Stimulated activated CD4-positive, alpha-beta T cell treated with anti-CD3 and anti-CD28 coated beads, Interleukin-4, amount 100 ng/mL, for 4 hours (primary cell): ENCODE results near the gene FSIP1.

Source experiments
- DNase-seq, 2 experiments: peaks; one replicate each; pipeline ENCODE4 v3.0.0-alpha.2; 2020

Gene FSIP1

GRCh38 chr15:39792025-39792843, 9.6 kb upstream of the FSIP1 start:
- DNase-seq, result no peak

GRCh38 chr15:39789736-39790135, 7.1 kb upstream of the FSIP1 start:
- no peak for DNase-seq

GRCh38 chr15:39788800-39789565, 6.3 kb upstream of the FSIP1 start:
- DNase-seq, result no peak

GRCh38 chr15:39788108-39788507, 5.5 kb upstream of the FSIP1 start:
- no peak for DNase-seq

GRCh38 chr15:39787479-39787878, 4.8 kb upstream of the FSIP1 start:
- no peak for DNase-seq

- DNase-seq, result no peak
Measured at GRCh38 chr15:39786447-39787056, 3.9 kb upstream of the FSIP1 start.

- no peak for DNase-seq
Measured at GRCh38 chr15:39785841-39786240, 3.2 kb upstream of the FSIP1 start.

- no peak for DNase-seq
Measured at GRCh38 chr15:39785139-39785538, 2.5 kb upstream of the FSIP1 start.

GRCh38 chr15:39784638-39785037, 2.0 kb upstream of the FSIP1 start:
- DNase-seq, result no peak

GRCh38 chr15:39784125-39784524, 1.5 kb upstream of the FSIP1 start:
- no peak for DNase-seq

- DNase-seq, result no peak
Measured at GRCh38 chr15:39783244-39783820, 691 bp upstream of the FSIP1 start.

- no peak for DNase-seq
Measured at GRCh38 chr15:39781967-39782302, 706 bp downstream of the FSIP1 start.

GRCh38 chr15:39781147-39781966, 1.3 kb downstream of the FSIP1 start:
- no peak for DNase-seq

- no peak for DNase-seq
Measured at GRCh38 chr15:39778021-39778420, 4.6 kb downstream of the FSIP1 start.

GRCh38 chr15:39777496-39777895, 5.1 kb downstream of the FSIP1 start:
- no peak for DNase-seq

- DNase-seq, result no peak
Measured at GRCh38 chr15:39776068-39776467, 6.6 kb downstream of the FSIP1 start.

- DNase-seq, result peak in 1 of 2 experiments; percentile 13
Measured at GRCh38 chr15:39774688-39775267, 7.9 kb downstream of the FSIP1 start.

- DNase-seq, result no peak
Measured at GRCh38 chr15:39770748-39771689, 11.6 kb downstream of the FSIP1 start.

GRCh38 chr15:39767921-39768320, 14.7 kb downstream of the FSIP1 start:
- no peak for DNase-seq

GRCh38 chr15:39761006-39761405, 21.6 kb downstream of the FSIP1 start:
- no peak for DNase-seq
